K562 (cell line): ENCODE measurements around the gene PTGIR. TPM values are rescaled to one million over a fixed set of nuclear protein-coding genes. Genes with fewer than 3 reads are reported as not detected.

ENCODE experiments used
- DNMT1 ChIP-seq: fragments of 450-650 bp; IDR thresholded peaks from 2 replicates; pipeline ENCODE4 v1.6.1; 2016; ENCODE audit warnings: antibody characterized with exemption, mild to moderate bottlenecking
- E2F1 ChIP-seq: sonication (generic); formaldehyde crosslinking; IDR thresholded peaks from 2 replicates; pipeline ENCODE4 v1.8.1; 2023; ENCODE audit warnings: mild to moderate bottlenecking, missing genetic modification reagents, moderate library complexity
- E2F4 ChIP-seq: sonication (generic); formaldehyde crosslinking; IDR thresholded peaks from 2 replicates; pipeline ENCODE4 v1.8.0; 2022; ENCODE audit warnings: mild to moderate bottlenecking, low read depth, missing genetic modification reagents
- GATAD2B ChIP-seq: fragments of 450-650 bp; IDR thresholded peaks from 2 replicates; pipeline ENCODE4 v1.6.1; 2017; ENCODE audit warnings: mild to moderate bottlenecking, borderline replicate concordance
- HMG20B ChIP-seq: fragments of 250-450 bp; sonication (Bioruptor Pico); IDR thresholded peaks from 2 replicates; pipeline ENCODE4 v1.5.0; 2021; ENCODE audit warnings: mild to moderate bottlenecking
- ILF3 ChIP-seq: fragments of 450-650 bp; IDR thresholded peaks from 2 replicates; pipeline ENCODE4 v1.6.1; 2018; ENCODE audit warnings: antibody characterized with exemption, mild to moderate bottlenecking, moderate library complexity, borderline replicate concordance
- RNF219 ChIP-seq: fragments of 250-450 bp; sonication (Bioruptor Pico); IDR thresholded peaks from 2 replicates; pipeline ENCODE4 v1.5.0; 2022; ENCODE audit warnings: mild to moderate bottlenecking
- THAP12 ChIP-seq: fragments of 250-450 bp; sonication (Bioruptor Pico); IDR thresholded peaks from 2 replicates; pipeline ENCODE4 v1.9.0; 2021; ENCODE audit warnings: mild to moderate bottlenecking, inconsistent platforms
- polyA plus RNA-seq, 8 experiments: library from polyadenylated mRNA; depleted of rRNA in 4 of 8; stranded (reverse) in 5 of 8; unstranded in 3 of 8; fragments of >200 nt; fragmentation: Nextera tagmentation in 2 of 8; fragmentation: Illumina TruSeq in 1 of 8; extraction: Ambion mirVana in 2 of 8; extraction: Trizol in 1 of 8; gene quantifications; 2 replicates each; pipeline versions ENCODE4 v1.2.1 to v1.2.3, GENCODE V29; 2011 to 2014; ENCODE audit warnings: inconsistent platforms in 1 of 8, missing spikeins in 1 of 8
- total RNA-seq, 7 experiments: library from RNA; depleted of rRNA in 6 of 7; stranded (reverse); fragments of >200 nt in 6 of 7; fragmentation: Illumina TruSeq in 2 of 7; extraction: Trizol in 2 of 7; gene quantifications; 2 replicates each; pipeline versions ENCODE4 v1.2.1 to v1.2.3, GENCODE V29; 2011 to 2021; ENCODE audit warnings: low replicate concordance in 1 of 7

The PTGIR gene
- total and polyA plus RNA-seq, 9 of the 15 experiments (the other 6 are each of a cell fraction or from before 2014, with no cell fraction given), result 0.11 to 3.4 (median 1.1) TPM; not detected in 1

- TF ChIP-seq THAP12 (CRISPR knock-in tag) (no peak), E2F4 (CRISPR knock-in tag) (no peak), DNMT1 (no peak), ILF3 (no peak), RNF219 (CRISPR knock-in tag) (no peak), E2F1 (CRISPR knock-in tag) (no peak), GATAD2B (no peak), HMG20B (no peak)
- TF ChIP-seq, all 486 proteins: peak for 0
Measured at GRCh38 chr19:46665072-46665471, 40.2 kb upstream of the PTGIR start (continued).
